OCI-LY3 (cell line): ENCODE measurements around the gene HSDL2.

Experiments used
- H2AFZ ChIP-seq: fragments of 200-600, 300-600 bp; shearing (Covaris generic); 2 replicates; pipeline ENCODE4 v1.6.0; 2014; ENCODE audit warnings: antibody characterized with exemption, low read depth, low read length
- H3K27ac ChIP-seq: fragments of 200-600, 300-600 bp; sonication (generic); 2 replicates; pipeline ENCODE4 v1.5.1; 2014; ENCODE audit warnings: mild to moderate bottlenecking, low read length, moderate library complexity, mixed read lengths
- H3K27me3 ChIP-seq: fragments of 200-600, 300-600 bp; sonication (generic); 2 replicates; pipeline ENCODE4 v1.6.1; 2014; ENCODE audit warnings: low read depth, low read length, mixed read lengths
- H3K36me3 ChIP-seq: fragments of 200-600, 300-600 bp; sonication (generic); replicated peaks from 2 replicates; pipeline ENCODE3; 2014; ENCODE audit warnings: low read depth, low read length, mixed read lengths
- H3K4me1 ChIP-seq: fragments of 300-600, 200-600 bp; sonication (generic); 2 replicates; pipeline ENCODE4 v1.6.1; 2014; ENCODE audit warnings: low read length, mixed read lengths
- H3K4me2 ChIP-seq: fragments of 200-600, 300-600 bp; sonication (generic); 2 replicates; pipeline ENCODE4 v1.6.1; 2014; ENCODE audit warnings: low read length, mixed read lengths
- H3K4me3 ChIP-seq: fragments of 300-600, 200-600 bp; sonication (generic); 2 replicates; pipeline ENCODE4 v1.5.1; 2014; ENCODE audit warnings: antibody characterized with exemption, mild to moderate bottlenecking, low read length, moderate library complexity
- H3K79me2 ChIP-seq: fragments of 300-600, 200-600 bp; shearing (Covaris generic); 2 replicates; pipeline ENCODE4 v1.6.1; 2014; ENCODE audit warnings: mild to moderate bottlenecking, low read length, mixed read lengths
- H3K9ac ChIP-seq: fragments of 300-600, 200-600 bp; shearing (Covaris generic); 2 replicates; pipeline ENCODE4 v1.6.0; 2014; ENCODE audit warnings: mild to moderate bottlenecking, low read length, moderate library complexity
- H3K9me3 ChIP-seq: fragments of 200-600, 300-600 bp; shearing (Covaris generic); 2 replicates; pipeline ENCODE4 v1.6.1; 2014; ENCODE audit warnings: low read length, mixed read lengths; ENCODE audit not compliant: insufficient read depth
- H4K20me1 ChIP-seq: fragments of 200-600, 300-600 bp; sonication (generic); 2 replicates; pipeline ENCODE4 v1.6.1; 2016; ENCODE audit warnings: low read length, mixed read lengths; ENCODE audit not compliant: insufficient read depth
- EZH2phosphoT487 ChIP-seq: fragments of 200-600 bp; shearing (Covaris generic); IDR thresholded peaks from 2 replicates; pipeline ENCODE4 v1.6.1; 2018; ENCODE audit warnings: antibody characterized with exemption, mixed run types, low read depth
- TF ChIP-seq, protein P1 (sequence below): fragments of 200-600, 300-600 bp; sonication (generic); IDR thresholded peaks from 2 replicates; pipeline ENCODE4 v1.5.1; 2014; ENCODE audit warnings: antibody characterized with exemption, low read length, low read depth

Gene HSDL2

DNA sequence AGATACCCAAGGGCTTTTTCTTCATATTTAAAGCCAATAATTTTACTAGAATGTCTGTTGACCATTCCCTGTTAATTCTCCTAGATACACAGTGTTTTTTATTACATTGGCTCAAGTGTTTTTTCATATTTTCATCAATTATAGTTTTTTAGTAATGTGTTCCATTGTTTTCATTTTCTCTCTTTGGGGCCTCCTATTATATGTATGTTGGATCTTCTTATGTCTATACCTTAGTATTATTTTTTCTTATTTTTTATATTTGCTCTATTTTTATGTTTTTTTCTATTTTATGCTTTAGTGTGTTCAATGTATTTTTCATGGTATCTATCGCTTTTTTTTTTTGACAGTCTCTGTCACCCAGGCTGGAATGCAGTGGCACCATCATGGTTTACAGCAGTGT lies 114.2 kb downstream of the HSDL2 start:
- Histone ChIP-seq H3K9me3 (peaks cover 12% of the 10 kb centered on the region; the same call in 1 of the 2 replicates), H3K9ac (no peak overlapping the region), H3K4me1 (no peaks in the 10 kb centered on the region), H3K36me3 (peaks cover 32% of the 10 kb centered on the region), H3K79me2 (peaks cover 80% of the 10 kb centered on the region), H3K27me3 (no peaks in the 10 kb centered on the region), H3K27ac (no peak overlapping the region), H4K20me1 (0 out of 2 replicates have a peak, but pooled peaks cover 3% of the 10 kb centered on the region), H2AFZ (no peak overlapping the region), H3K4me3 (no peak overlapping the region), H3K4me2 (no peak overlapping the region)
- no peak for TF ChIP-seq EZH2phosphoT487
- TF ChIP-seq, protein P1, sequence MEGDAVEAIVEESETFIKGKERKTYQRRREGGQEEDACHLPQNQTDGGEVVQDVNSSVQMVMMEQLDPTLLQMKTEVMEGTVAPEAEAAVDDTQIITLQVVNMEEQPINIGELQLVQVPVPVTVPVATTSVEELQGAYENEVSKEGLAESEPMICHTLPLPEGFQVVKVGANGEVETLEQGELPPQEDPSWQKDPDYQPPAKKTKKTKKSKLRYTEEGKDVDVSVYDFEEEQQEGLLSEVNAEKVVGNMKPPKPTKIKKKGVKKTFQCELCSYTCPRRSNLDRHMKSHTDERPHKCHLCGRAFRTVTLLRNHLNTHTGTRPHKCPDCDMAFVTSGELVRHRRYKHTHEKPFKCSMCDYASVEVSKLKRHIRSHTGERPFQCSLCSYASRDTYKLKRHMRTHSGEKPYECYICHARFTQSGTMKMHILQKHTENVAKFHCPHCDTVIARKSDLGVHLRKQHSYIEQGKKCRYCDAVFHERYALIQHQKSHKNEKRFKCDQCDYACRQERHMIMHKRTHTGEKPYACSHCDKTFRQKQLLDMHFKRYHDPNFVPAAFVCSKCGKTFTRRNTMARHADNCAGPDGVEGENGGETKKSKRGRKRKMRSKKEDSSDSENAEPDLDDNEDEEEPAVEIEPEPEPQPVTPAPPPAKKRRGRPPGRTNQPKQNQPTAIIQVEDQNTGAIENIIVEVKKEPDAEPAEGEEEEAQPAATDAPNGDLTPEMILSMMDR, result no peak

DNA sequence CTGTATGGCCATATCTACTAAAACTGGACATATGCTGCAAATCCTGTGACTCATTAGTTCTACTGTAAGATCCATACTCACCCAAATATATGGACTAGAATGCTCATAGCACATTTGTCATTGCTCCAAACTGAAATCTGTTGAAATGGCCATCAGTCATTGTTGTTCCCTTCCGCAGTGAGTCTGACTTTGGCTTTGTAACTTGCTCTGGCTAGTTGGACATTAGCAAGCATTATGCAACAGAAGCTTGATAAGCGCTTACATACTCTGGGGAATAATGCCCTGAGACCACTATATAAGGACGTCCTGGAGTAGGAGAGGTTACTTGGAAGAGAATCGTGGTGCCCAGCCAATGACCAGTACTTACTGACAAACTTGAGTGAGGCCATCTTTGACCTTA lies 115.7 kb downstream of the HSDL2 start:
- Histone ChIP-seq H3K36me3 (peaks cover 32% of the 10 kb centered on the region), H3K4me1 (no peaks in the 10 kb centered on the region), H3K9me3 (peaks cover 12% of the 10 kb centered on the region; the same call in 1 of the 2 replicates), H3K9ac (no peak overlapping the region), H2AFZ (no peak overlapping the region), H3K4me2 (no peak overlapping the region), H4K20me1 (no peaks in the 10 kb centered on the region), H3K79me2 (peaks cover 67% of the 10 kb centered on the region), H3K27me3 (no peaks in the 10 kb centered on the region), H3K27ac (no peak overlapping the region), H3K4me3 (no peak overlapping the region)
- no peak for TF ChIP-seq EZH2phosphoT487
- TF ChIP-seq, protein P1, result no peak

DNA sequence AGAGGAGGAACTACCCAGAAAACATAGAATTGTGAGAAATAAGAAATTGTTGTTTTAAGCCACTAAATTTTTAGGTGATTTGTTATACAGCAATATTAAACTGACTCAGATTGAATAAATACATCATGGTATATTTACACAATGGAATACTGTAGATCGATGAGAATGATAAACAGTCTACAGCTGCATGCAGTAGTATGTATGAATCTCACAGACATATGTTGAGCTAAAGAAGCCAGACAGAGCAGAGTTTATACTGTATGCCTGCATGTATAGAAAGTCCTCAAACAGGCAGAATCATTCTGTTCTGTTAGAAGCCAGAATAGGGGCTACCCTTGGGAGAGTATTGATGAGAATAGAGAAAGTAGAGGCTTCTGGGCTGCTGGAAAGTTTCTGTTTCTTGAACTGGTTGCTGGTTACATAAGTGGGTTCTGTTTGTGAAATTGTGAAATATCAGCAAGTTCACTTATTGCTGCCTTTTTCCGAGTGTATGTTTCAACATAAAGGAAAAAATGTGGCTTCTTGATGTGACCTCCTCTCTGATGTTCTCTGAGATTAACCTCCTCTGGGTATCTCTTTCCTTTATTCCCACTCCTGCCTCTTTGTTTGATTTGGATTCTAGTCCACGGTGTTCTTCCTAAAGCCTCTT lies 116.3 kb downstream of the HSDL2 start:
- Histone ChIP-seq H2AFZ (no peak overlapping the region), H3K9ac (no peak overlapping the region), H3K9me3 (peaks cover 12% of the 10 kb centered on the region; the same call in 1 of the 2 replicates), H3K27me3 (no peaks in the 10 kb centered on the region), H3K79me2 (peaks cover 67% of the 10 kb centered on the region), H3K4me3 (no peak overlapping the region), H3K4me1 (no peaks in the 10 kb centered on the region), H3K27ac (no peak overlapping the region), H4K20me1 (no peaks in the 10 kb centered on the region), H3K4me2 (no peak overlapping the region), H3K36me3 (peaks cover 32% of the 10 kb centered on the region)
- no peak for TF ChIP-seq EZH2phosphoT487
- TF ChIP-seq, protein P1, result no peak

DNA sequence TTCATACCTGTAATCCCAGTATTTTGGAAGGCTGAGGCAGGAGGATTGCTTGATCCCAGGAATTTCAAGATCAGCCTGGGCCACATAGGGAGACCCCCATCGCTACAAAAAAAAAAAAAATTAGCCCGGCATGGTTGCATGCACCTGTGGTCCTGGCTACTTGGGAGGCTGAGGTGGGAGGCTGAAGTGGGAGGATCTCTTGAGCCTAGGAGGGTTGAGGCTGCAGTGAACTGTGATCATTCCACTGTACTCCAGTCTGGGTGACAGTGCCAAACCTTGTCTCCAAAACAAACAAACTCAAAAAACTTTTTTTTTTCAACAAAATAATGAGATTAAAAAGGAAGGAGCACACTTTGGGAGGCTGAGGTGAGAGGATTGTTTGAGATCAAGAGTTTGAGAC lies 120.9 kb downstream of the HSDL2 start:
- Histone ChIP-seq H4K20me1 (0 out of 2 replicates have a peak, but pooled peaks cover 3% of the 10 kb centered on the region), H3K36me3 (no peaks in the 10 kb centered on the region), H3K9me3 (no peaks in the 10 kb centered on the region), H3K27ac (no peak overlapping the region), H3K4me1 (no peaks in the 10 kb centered on the region), H2AFZ (no peak overlapping the region), H3K27me3 (no peaks in the 10 kb centered on the region), H3K79me2 (peaks cover 51% of the 10 kb centered on the region), H3K4me2 (no peak overlapping the region), H3K4me3 (no peak overlapping the region), H3K9ac (no peak overlapping the region)
- TF ChIP-seq, protein P1, result no peak
- TF ChIP-seq EZH2phosphoT487, result no peak
